Measurements from ENCODE around the gene RIBC2.

Gene RIBC2

GRCh38 chr22:45480717-45481116, 67.2 kb downstream of the RIBC2 start:
- H3K4me3 ChIP-seq (ENCODE audit: low read length): no peak overlapping the region
- no peak for DNase-seq (ENCODE audit: low read depth)
- no peak for TF ChIP-seq CTCF (IDR thresholded peaks at IDR 0.05; ENCODE audit: insufficient read depth, low read depth, low read length, missing control alignments)

GRCh38 chr22:45481661-45482060, 68.2 kb downstream of the RIBC2 start:
- DNase-seq (ENCODE audit: low read depth): no peak
- no peak overlapping the region for H3K4me3 ChIP-seq (ENCODE audit: low read length)
- TF ChIP-seq CTCF (IDR thresholded peaks at IDR 0.05; ENCODE audit: insufficient read depth, low read depth, low read length, missing control alignments): no peak

Data from epithelial cell of esophagus (primary cell).